Lower leg skin (tissue), 4 donors: ENCODE results near the gene KCNK15. TPM values are rescaled to one million over a fixed set of nuclear protein-coding genes. Genes with fewer than 3 reads are reported as not detected.

Experiments
- DNase-seq, 2 donors: peaks; one replicate each; pipeline ENCODE4 v3.0.0-alpha.2; 2019; ENCODE audit warnings: low spot score in 2 of 2
- H3K4me3 ChIP-seq: fragments of 200-600 bp; sonication (generic); 2 replicates; pipeline ENCODE4 v1.5.1; 2017; ENCODE audit warnings: mild to moderate bottlenecking, low read depth; ENCODE audit not compliant: poor library complexity, severe bottlenecking
- CTCF ChIP-seq, 3 donors: fragments of 450-650 bp; IDR thresholded peaks; one replicate each; pipeline ENCODE4 v1.5.1; 2016; ENCODE audit warnings: antibody characterized with exemption in 3 of 3, mild to moderate bottlenecking in 3 of 3, moderate library complexity in 2 of 3
- POLR2A ChIP-seq, 2 donors: fragments of 450-650 bp; IDR thresholded peaks; one replicate each; pipeline ENCODE4 v1.6.1; 2016 to 2017; ENCODE audit warnings: antibody characterized with exemption in 2 of 2, mild to moderate bottlenecking in 1 of 2, moderate library complexity in 1 of 2
- WGBS, 2 donors: methylation state at CpG; one replicate each; pipeline ENCODE4 v1.1.5; 2018; 5-methylcytosine and 5-hydroxymethylcytosine counted together
- intact Hi-C: fragments of 100-400 bp; cut with DNase I; formaldehyde crosslinking; loops from one replicate; pipeline ENCODE4 v1.15.0; 2023; ENCODE audit warnings: low total_unique reads
- total RNA-seq, 4 donors: library from RNA; depleted of rRNA; stranded (reverse); fragments of >200 nt; gene quantifications; one replicate each; pipeline ENCODE4 v1.1.0, GENCODE V29; 2016

The KCNK15 gene
- total RNA-seq, 4 donors from 2014 or later: 1.5 to 3.5 (median 2.5) TPM

DNA sequence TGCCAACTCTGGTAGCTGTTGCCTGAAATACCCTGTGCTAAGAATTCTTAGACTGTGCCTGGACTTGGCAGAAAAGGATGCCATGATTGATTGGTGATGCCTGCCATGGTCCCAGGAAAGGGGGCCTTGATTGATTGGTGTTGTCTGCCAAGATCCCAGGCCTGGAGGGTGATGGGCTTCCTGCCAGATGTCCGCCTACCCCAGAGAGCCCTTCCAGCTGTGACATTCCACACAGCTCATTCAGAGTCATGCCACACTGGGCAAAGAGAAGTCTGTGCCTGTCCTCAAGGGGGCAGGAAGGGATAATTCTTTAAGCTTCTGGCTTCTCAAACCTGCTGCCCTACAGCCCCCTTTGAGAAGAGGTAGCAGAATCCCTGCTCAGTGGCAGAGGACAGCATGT lies 40.1 kb downstream of the KCNK15 start:
- intact Hi-C loops: no loop called here
- DNase-seq: no peak
- TF ChIP-seq CTCF (IDR thresholded peaks at IDR 0.05): no peak
- TF ChIP-seq POLR2A (IDR thresholded peaks at IDR 0.05): no peak
- no peak overlapping the region for H3K4me3 ChIP-seq
- 0 to 12% methylated on average over 1 of the region's 1 CpG for WGBS, 2 donors

- TF ChIP-seq CTCF (IDR thresholded peaks at IDR 0.05) (no peak), POLR2A (IDR thresholded peaks at IDR 0.05) (no peak)
- intact Hi-C loops: no loop called here
- no peak overlapping the region for H3K4me3 ChIP-seq
- WGBS, 2 donors: 92 to 95% methylated on average over 7 of the region's 7 CpGs
- DNase-seq: no peak
These were observed 41.6 kb downstream of the KCNK15 start for GRCh38 chr20:44787299-44787698.

DNA sequence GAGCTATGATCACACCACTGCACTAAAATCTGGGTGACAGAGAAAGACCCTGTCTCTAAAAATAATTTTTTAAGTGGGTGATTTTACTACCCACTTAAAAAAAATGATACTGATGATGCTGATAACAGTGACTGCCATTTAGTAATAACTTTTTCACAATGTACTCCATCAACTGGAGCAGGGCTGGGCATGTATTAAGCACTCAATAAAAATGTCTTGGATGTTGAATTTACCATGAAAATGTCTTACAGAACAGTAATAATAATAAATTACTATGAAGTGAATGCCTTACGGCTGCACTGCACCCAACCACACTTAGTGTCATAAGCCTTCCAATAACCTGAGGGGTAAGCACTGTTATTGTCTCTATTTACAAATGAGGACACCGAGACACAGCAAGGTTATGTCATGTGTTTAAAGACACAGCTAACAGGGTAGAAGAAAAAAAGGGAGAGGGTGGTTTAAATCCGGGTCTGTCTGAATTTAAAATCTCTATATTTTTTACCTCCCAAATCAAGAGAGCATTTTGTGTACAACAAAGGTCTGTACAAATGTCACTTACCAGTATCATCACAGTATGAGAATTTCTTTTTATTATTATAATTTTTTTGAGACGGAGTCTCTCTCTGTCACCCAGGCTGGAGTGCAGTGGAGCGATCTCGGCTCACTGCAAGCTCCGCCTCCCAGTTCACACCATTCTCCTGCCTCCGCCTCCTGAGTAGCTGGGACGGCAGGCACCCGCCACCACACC lies 43.2 kb downstream of the KCNK15 start:
- no peak for TF ChIP-seq CTCF (IDR thresholded peaks at IDR 0.05)
- TF ChIP-seq POLR2A (IDR thresholded peaks at IDR 0.05): no peak
- no peak overlapping the region for H3K4me3 ChIP-seq
- WGBS, 2 donors: 77% methylated on average over 10 of the region's 10 CpGs
- intact Hi-C loops: no loop called here
- no peak for DNase-seq

- no peak for DNase-seq
- TF ChIP-seq POLR2A (IDR thresholded peaks at IDR 0.05) (no peak), CTCF (IDR thresholded peaks at IDR 0.05) (no peak)
- 82 to 83% methylated on average over 11 of the region's 11 CpGs for WGBS, 2 donors
- intact Hi-C loops: no loop called here
- H3K4me3 ChIP-seq: no peak overlapping the region
These were observed 45.2 kb downstream of the KCNK15 start for GRCh38 chr20:44790638-44791393.

GRCh38 chr20:44792796-44793195 lies 47.1 kb downstream of the KCNK15 start:
- WGBS, 2 donors: 77 to 83% methylated on average over 7 of the region's 7 CpGs
- H3K4me3 ChIP-seq: no peak overlapping the region
- TF ChIP-seq CTCF (IDR thresholded peaks at IDR 0.05): no peak
- TF ChIP-seq POLR2A (IDR thresholded peaks at IDR 0.05): no peak
- intact Hi-C loops: no loop called here
- no peak for DNase-seq
